Measurements from ENCODE around the gene SCRN2. TPM values are rescaled to one million over a fixed set of nuclear protein-coding genes. Genes with fewer than 3 reads are reported as not detected.
A peak's percentile ranks its signal among the peaks of the same experiment; 100 is the strongest.

The SCRN2 gene
- total RNA-seq: 30.9 TPM
- long read RNA-seq, transcript SCRN2-201 (8 exons, 1,548 nt): major isoform, 18 of 49 reads
- long read RNA-seq, partial matches to known transcripts: 9 of 49 reads
- long read RNA-seq, other reads (novel, unspliced or antisense): 16 of 49 reads

GRCh38 chr17:47840742-47841487 lies at the start of gene SCRN2:
SCRN2 (minus strand) TSS chr17:47841273; CDS start chr17:47840843, 430 bp downstream.
- ATAC-seq (peak; percentile 95 to 97), DNase-seq (peak; percentile 94)
- H3K4me3 ChIP-seq: peak within 1 kb of the TSS; percentile 99
- TF ChIP-seq CTCF (IDR thresholded peaks at IDR 0.05): peak; percentile 97
- H3K36me3 ChIP-seq: peaks cover 22% of the 10 kb centered on the region
- H3K9me3 ChIP-seq: no peaks in the 10 kb centered on the region
- H3K4me1 ChIP-seq: peaks cover 65% of the 10 kb centered on the region
- peak within 1 kb of the TSS; percentile 75 for H3K27ac ChIP-seq
- H3K27me3 ChIP-seq (ENCODE audit: low read depth): peaks cover 19% of the 10 kb centered on the region
- intact Hi-C loops (cut with DNase I): loop anchor here (5.0 kb wide), 1 partner anchor 51 kb away; no protein-coding TSS in a partner anchor

- H3K27me3 ChIP-seq (ENCODE audit: low read depth): no peaks in the 10 kb centered on the region
- intact Hi-C loops (cut with DNase I): loop anchor here (5.0 kb wide), 1 partner anchor 48 kb away; the partner anchor contains the start of gene SCRN2
- ATAC-seq: peak; percentile 93 to 95
These were observed 48.9 kb upstream of the SCRN2 start for GRCh38 chr17:47889734-47890529.

GRCh38 chr17:47888293-47888692 lies 47.2 kb upstream of the SCRN2 start:
- Histone ChIP-seq H3K36me3 (no peaks in the 10 kb centered on the region), H3K27me3 (ENCODE audit: low read depth) (no peaks in the 10 kb centered on the region), H3K9me3 (no peaks in the 10 kb centered on the region), H3K27ac (no peak overlapping the region), H3K4me1 (no peaks in the 10 kb centered on the region), H3K4me3 (no peak overlapping the region)
- DNase-seq (peak; percentile 12), ATAC-seq (no peak)
- intact Hi-C loops (cut with DNase I): no loop called here
- no peak for TF ChIP-seq CTCF (IDR thresholded peaks at IDR 0.05)

More at GRCh38 chr17:47889734-47890529, 48.9 kb upstream of the SCRN2 start:
- TF ChIP-seq CTCF (IDR thresholded peaks at IDR 0.05): peak; percentile 98
- no peaks in the 10 kb centered on the region for H3K9me3 ChIP-seq
- H3K4me3 ChIP-seq: no peak overlapping the region
- H3K27ac ChIP-seq: no peak overlapping the region
- DNase-seq: peak; percentile 92
- no peaks in the 10 kb centered on the region for H3K36me3 ChIP-seq
- peaks cover 15% of the 10 kb centered on the region for H3K4me1 ChIP-seq

- no peak for ATAC-seq
- Histone ChIP-seq H3K4me3 (no peak overlapping the region), H3K27ac (no peak overlapping the region), H3K4me1 (peaks cover 16% of the 10 kb centered on the region), H3K27me3 (ENCODE audit: low read depth) (no peaks in the 10 kb centered on the region), H3K9me3 (no peaks in the 10 kb centered on the region), H3K36me3 (no peaks in the 10 kb centered on the region)
- intact Hi-C loops (cut with DNase I): no loop called here
- peak; percentile 39 for DNase-seq
- no peak for TF ChIP-seq CTCF (IDR thresholded peaks at IDR 0.05)
These were observed 44.0 kb upstream of the SCRN2 start for GRCh38 chr17:47884905-47885730.

DNA sequence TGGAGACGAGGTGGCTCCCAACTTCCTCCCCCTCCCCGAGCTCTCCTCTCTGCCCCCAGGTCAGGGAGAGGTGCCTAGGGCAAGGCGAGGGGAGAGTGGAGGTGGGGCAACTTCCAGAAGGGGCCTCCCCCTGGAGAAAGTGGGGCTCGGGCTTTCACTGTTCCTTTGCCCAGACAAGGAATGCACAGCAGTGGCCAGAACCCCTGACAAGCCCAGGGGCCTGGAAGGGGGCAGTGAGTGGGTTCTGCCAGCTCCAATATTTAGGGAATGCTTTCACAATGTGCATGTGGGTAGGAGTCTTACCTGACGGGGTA lies 43.3 kb upstream of the SCRN2 start:
- DNase-seq (peak; percentile 28), ATAC-seq (no peak)
- Histone ChIP-seq H3K36me3 (no peaks in the 10 kb centered on the region), H3K27me3 (ENCODE audit: low read depth) (no peaks in the 10 kb centered on the region), H3K4me3 (no peak overlapping the region), H3K4me1 (peaks cover 16% of the 10 kb centered on the region), H3K9me3 (no peaks in the 10 kb centered on the region), H3K27ac (no peak overlapping the region)
- TF ChIP-seq CTCF (IDR thresholded peaks at IDR 0.05): no peak
- intact Hi-C loops (cut with DNase I): no loop called here
